ENCODE measurements around the gene ATP11C.
"Not testable (repeated sequence)": the region's sequence is repeated elsewhere in the genome, so short reads cannot be mapped to it uniquely, and the experiment has no call there.

The ATP11C gene

GRCh38 chrX:139734996-139735395 is 197.9 kb downstream of the ATP11C start:
- DNase-seq (ENCODE audit: low read depth, low spot score) = no peak

GRCh38 chrX:139725720-139726119 is 207.1 kb downstream of the ATP11C start:
- DNase-seq (ENCODE audit: low read depth, low spot score) = no peak

GRCh38 chrX:139724626-139725025 is 208.2 kb downstream of the ATP11C start:
- no peak for DNase-seq (ENCODE audit: low read depth, low spot score)

GRCh38 chrX:139720979-139721378 is 211.9 kb downstream of the ATP11C start:
- DNase-seq (ENCODE audit: low read depth, low spot score) = no peak

GRCh38 chrX:139720136-139720535 is 212.7 kb downstream of the ATP11C start:
- no peak for DNase-seq (ENCODE audit: low read depth, low spot score)

- DNase-seq (ENCODE audit: low read depth, low spot score) = no peak
Measured at GRCh38 chrX:139708067-139708466, 224.8 kb downstream of the ATP11C start, which contains the start of gene MCF2. MCF2 (minus strand) TSS chrX:139708167; CDS start chrX:139651744, 56,423 bp downstream.

GRCh38 chrX:139702658-139703057 is 230.2 kb downstream of the ATP11C start:
- DNase-seq (ENCODE audit: low read depth, low spot score) = no peak

- DNase-seq (ENCODE audit: low read depth, low spot score) = no peak
Measured at GRCh38 chrX:139692908-139693307, 239.9 kb downstream of the ATP11C start.

- no peak for DNase-seq (ENCODE audit: low read depth, low spot score)
Measured at GRCh38 chrX:139692506-139692849, 240.4 kb downstream of the ATP11C start.

GRCh38 chrX:139691843-139692505 is 240.9 kb downstream of the ATP11C start:
- DNase-seq (ENCODE audit: low read depth, low spot score) = no peak

GRCh38 chrX:139691493-139691842 is 241.4 kb downstream of the ATP11C start:
- DNase-seq (ENCODE audit: low read depth, low spot score) = no peak

GRCh38 chrX:139685175-139685574 is 247.7 kb downstream of the ATP11C start:
- DNase-seq (ENCODE audit: low read depth, low spot score) = not testable (repeated sequence)

GRCh38 chrX:139680356-139680755 is 252.5 kb downstream of the ATP11C start:
- no peak for DNase-seq (ENCODE audit: low read depth, low spot score)
